SU-DHL-6 (cell line): ENCODE measurements around the gene ZSWIM1.

ENCODE experiments used
- H2AFZ ChIP-seq: fragments of 200-600 bp; sonication (generic); 2 replicates; pipeline ENCODE4 v1.6.1; 2014; ENCODE audit warnings: low read depth, mild to moderate bottlenecking, moderate library complexity, mixed read lengths, antibody characterized with exemption, low read length; ENCODE audit not compliant: severe bottlenecking
- H3F3A ChIP-seq: fragments of 200-600 bp; shearing (Covaris generic); 2 replicates; pipeline ENCODE4 v1.6.0; 2016; ENCODE audit warnings: antibody characterized with exemption, mild to moderate bottlenecking; ENCODE audit not compliant: insufficient read depth
- H3K27ac ChIP-seq: fragments of 200-600 bp; sonication (generic); 2 replicates; pipeline ENCODE4 v1.5.1; 2016; ENCODE audit warnings: low read depth, mild to moderate bottlenecking, low read length, moderate library complexity, mixed read lengths
- H3K27me3 ChIP-seq: fragments of 200-600 bp; sonication (generic), shearing (Covaris generic); 2 replicates; pipeline ENCODE4 v1.6.0; 2014; ENCODE audit warnings: mild to moderate bottlenecking, low read length
- H3K36me3 ChIP-seq: fragments of 200-600 bp; sonication (generic); 2 replicates; pipeline ENCODE4 v1.6.1; 2014; ENCODE audit warnings: mild to moderate bottlenecking, low read length, mixed read lengths
- H3K4me2 ChIP-seq: fragments of 300-600, 200-600 bp; shearing (Covaris generic), sonication (generic); 2 replicates; pipeline ENCODE4 v1.6.0; 2014; ENCODE audit warnings: low read length, low read depth, mild to moderate bottlenecking; ENCODE audit not compliant: poor library complexity, severe bottlenecking
- H3K4me3 ChIP-seq: fragments of 200-600 bp; sonication (generic); 2 replicates; pipeline ENCODE4 v1.5.1; 2014; ENCODE audit warnings: antibody characterized with exemption, low read length, mild to moderate bottlenecking, mixed read lengths; ENCODE audit not compliant: insufficient read depth, poor library complexity, severe bottlenecking
- H3K79me2 ChIP-seq: fragments of 200-600 bp; sonication (generic); 2 replicates; pipeline ENCODE4 v1.6.1; 2014; ENCODE audit warnings: mild to moderate bottlenecking, low read length, moderate library complexity; ENCODE audit not compliant: insufficient read depth
- H3K9ac ChIP-seq: fragments of 200-600 bp; sonication (generic); 2 replicates; pipeline ENCODE4 v1.7.0; 2014; ENCODE audit warnings: mild to moderate bottlenecking, low read length
- H3K9me2 ChIP-seq: fragments of 200-600 bp; sonication (generic); replicated peaks from 2 replicates; pipeline ENCODE4 v1.6.1; 2014; ENCODE audit warnings: low read length; ENCODE audit not compliant: insufficient read depth
- H3K9me3 ChIP-seq: fragments of 200-600 bp; sonication (generic); 2 replicates; pipeline ENCODE4 v1.6.1; 2014; ENCODE audit warnings: low read length, mixed read lengths; ENCODE audit not compliant: insufficient read depth
- H4K20me1 ChIP-seq: fragments of 200-600 bp; sonication (generic); 2 replicates; pipeline ENCODE4 v1.6.1; 2014; ENCODE audit warnings: low read depth, mild to moderate bottlenecking, antibody characterized with exemption, low read length, moderate library complexity, mixed read lengths
- CTCF ChIP-seq: fragments of 200-600 bp; sonication (generic); IDR thresholded peaks from one replicate; pipeline ENCODE4 v1.5.1; 2017; ENCODE audit warnings: antibody characterized with exemption, mild to moderate bottlenecking, low read length, moderate library complexity; ENCODE audit not compliant: insufficient read depth, poor library complexity, severe bottlenecking
- EZH2phosphoT487 ChIP-seq: fragments of 200-600 bp; sonication (generic), shearing (Covaris generic); conservative IDR thresholded peaks from 2 replicates; pipeline ENCODE4 v1.6.1; 2018; ENCODE audit warnings: mild to moderate bottlenecking, antibody characterized with exemption, low read length, moderate library complexity, mixed read lengths

ZSWIM1 gene

GRCh38 chr20:45913116-45913515 is 32.1 kb downstream of the ZSWIM1 start:
- Histone ChIP-seq H4K20me1 (no peaks in the 10 kb centered on the region), H3K79me2 (no peaks in the 10 kb centered on the region), H3K9me2 (no peaks in the 10 kb centered on the region), H2AFZ (no peak overlapping the region), H3K4me2 (no peak overlapping the region), H3K9me3 (no peaks in the 10 kb centered on the region), H3K27ac (no peak overlapping the region), H3K9ac (no peak overlapping the region), H3K27me3 (no peaks in the 10 kb centered on the region), H3K36me3 (no peaks in the 10 kb centered on the region), H3K4me3 (no peak overlapping the region), H3F3A (no peaks in the 10 kb centered on the region)
- TF ChIP-seq CTCF (no peak), EZH2phosphoT487 (no peak)

GRCh38 chr20:45917790-45918141 is 36.7 kb downstream of the ZSWIM1 start:
- H3F3A ChIP-seq, result no peaks in the 10 kb centered on the region
- H2AFZ ChIP-seq, result no peak overlapping the region
- no peak for TF ChIP-seq EZH2phosphoT487
- no peak for TF ChIP-seq CTCF
- H3K9ac ChIP-seq, result no peak overlapping the region
- no peak overlapping the region for H3K27ac ChIP-seq
- H3K4me3 ChIP-seq, result no peak overlapping the region
- H3K36me3 ChIP-seq, result no peaks in the 10 kb centered on the region
- no peaks in the 10 kb centered on the region for H4K20me1 ChIP-seq
- no peaks in the 10 kb centered on the region for H3K9me2 ChIP-seq
- H3K79me2 ChIP-seq, result no peaks in the 10 kb centered on the region
- H3K27me3 ChIP-seq, result no peaks in the 10 kb centered on the region
- no peaks in the 10 kb centered on the region for H3K9me3 ChIP-seq
- no peak overlapping the region for H3K4me2 ChIP-seq

- Histone ChIP-seq H3K9me2 (no peaks in the 10 kb centered on the region), H3K36me3 (no peaks in the 10 kb centered on the region), H3K27ac (no peak overlapping the region), H3K27me3 (no peaks in the 10 kb centered on the region), H3K4me3 (no peak overlapping the region), H3K9me3 (no peaks in the 10 kb centered on the region), H3K9ac (no peak overlapping the region), H3K4me2 (no peak overlapping the region), H4K20me1 (no peaks in the 10 kb centered on the region), H3F3A (no peaks in the 10 kb centered on the region), H2AFZ (no peak overlapping the region), H3K79me2 (no peaks in the 10 kb centered on the region)
- TF ChIP-seq CTCF, result no peak
- TF ChIP-seq EZH2phosphoT487, result no peak
Observed at GRCh38 chr20:45918182-45918737, 37.2 kb downstream of the ZSWIM1 start.
